ENCODE results near the gene SYNE3. TPM values are rescaled to one million over a fixed set of nuclear protein-coding genes. Genes with fewer than 3 reads are reported as not detected.

The SYNE3 gene
- total and polyA plus RNA-seq, 9 of the 15 experiments (the other 6 are each of a cell fraction or from before 2014, with no cell fraction given) = 0.04 to 3.1 (median 0.55) TPM

DNA sequence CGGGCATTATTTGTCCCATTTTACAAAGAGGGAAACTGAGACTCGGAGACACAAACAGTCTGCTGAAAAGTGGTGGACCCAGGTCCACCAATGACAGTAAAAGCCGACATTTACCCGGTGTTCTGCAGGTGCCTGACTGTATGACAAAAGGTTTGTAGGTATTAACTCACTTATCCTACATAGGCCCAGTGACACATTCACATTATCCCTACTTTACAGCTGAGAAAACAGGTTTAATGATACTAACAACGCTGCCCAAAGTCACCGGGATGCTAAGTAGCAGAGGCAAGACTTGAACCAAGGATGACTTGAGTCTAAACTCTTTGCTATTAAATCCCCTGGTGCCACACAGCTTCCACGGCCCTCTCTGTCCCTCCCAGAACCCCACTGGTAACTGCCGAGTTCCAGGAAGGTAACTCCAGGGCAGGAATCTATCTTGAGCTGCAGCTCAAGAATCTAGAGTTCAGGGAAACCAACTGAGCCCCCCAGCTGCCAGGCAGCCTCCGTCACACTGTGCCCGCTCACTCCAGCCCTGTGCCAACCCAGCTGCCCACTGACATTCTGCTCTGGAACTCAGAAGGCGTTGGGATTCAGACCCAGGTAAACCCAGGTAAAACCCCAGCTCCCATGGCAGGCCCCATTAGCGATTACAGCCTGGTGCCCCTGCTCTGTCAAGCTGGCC is 33.7 kb downstream of the SYNE3 start:
- Histone ChIP-seq H3K9me3 (replicated peaks; ENCODE audit: control insufficient read depth, insufficient read depth, low read depth, low read length) (no peaks in the 10 kb centered on the region), H2AFZ (ENCODE audit: low read depth, low read length) (no peak overlapping the region), H3K9me1 (ENCODE audit: control insufficient read depth, insufficient read depth, low read length) (no peaks in the 10 kb centered on the region), H3K27ac (ENCODE audit: extremely low read depth, low read depth, low read length) (no peak overlapping the region), H4K20me1 (replicated peaks; ENCODE audit: control insufficient read depth, insufficient read depth, low read length) (peaks cover 6% of the 10 kb centered on the region; the same call in 1 of the 2 replicates), H3K79me2 (ENCODE audit: control insufficient read depth, insufficient read depth, low read length) (no peaks in the 10 kb centered on the region), H3K36me3 (ENCODE audit: control insufficient read depth, insufficient read depth, low read length) (no peaks in the 10 kb centered on the region), H3K4me2 (ENCODE audit: insufficient read depth, low read length) (no peak overlapping the region), H3K9ac (ENCODE audit: insufficient read depth in 1 of 2, low read depth in 2 of 2, low read length in 2 of 2) (no peak overlapping the region), H3K4me1 (replicated peaks in 1 of 2; ENCODE audit: control insufficient read depth in 2 of 2, insufficient read depth in 2 of 2, low read length in 2 of 2) (peaks cover 0 to 4% of the 10 kb centered on the region in 2 experiments; a peak in 2 of 5 replicates), H3K27me3 (ENCODE audit: control insufficient read depth in 2 of 2, insufficient read depth in 2 of 2, low read length in 2 of 2) (peaks cover 0 to 20% of the 10 kb centered on the region in 2 experiments; a peak in 3 of 5 replicates), H3K4me3 (no peak overlapping the region)
- in situ Hi-C loops (cut with MboI) (no loop called here), intact Hi-C loops (cut with micrococcal nuclease) (no loop called here)
- FAIRE-seq (no peak), DNase-seq (ENCODE audit: extremely low read depth in 1 of 4, low spot score in 3 of 4) (no peak), ATAC-seq (no peak)
- CTCF ChIA-PET (ENCODE audit: low intra/inter-chr PET ratio) = no interaction called here
- WGBS (ENCODE audit: insufficient coverage, low coverage, missing lambda C conversion rate) = 15% methylated on average over 12 of the region's 12 CpGs
- POLR2A ChIA-PET = no interaction called here
- no TSS peak for BruUV-seq (replicated peaks)
- TF ChIP-seq CUX1 (CRISPR knock-in tag; IDR thresholded peaks at IDR 0.05) (no peak), FOS (IDR thresholded peaks at IDR 0.05; ENCODE audit: extremely low read depth, insufficient read length) (no peak), ILF3 (IDR thresholded peaks at IDR 0.05; ENCODE audit: borderline replicate concordance) (no peak), NCOA1 (IDR thresholded peaks at IDR 0.05; ENCODE audit: low read depth) (no peak), TCF7 (IDR thresholded peaks at IDR 0.05; ENCODE audit: borderline replicate concordance) (no peak), ZNF444 (CRISPR knock-in tag; IDR thresholded peaks at IDR 0.05) (no peak)
- TF ChIP-seq, protein P1, sequence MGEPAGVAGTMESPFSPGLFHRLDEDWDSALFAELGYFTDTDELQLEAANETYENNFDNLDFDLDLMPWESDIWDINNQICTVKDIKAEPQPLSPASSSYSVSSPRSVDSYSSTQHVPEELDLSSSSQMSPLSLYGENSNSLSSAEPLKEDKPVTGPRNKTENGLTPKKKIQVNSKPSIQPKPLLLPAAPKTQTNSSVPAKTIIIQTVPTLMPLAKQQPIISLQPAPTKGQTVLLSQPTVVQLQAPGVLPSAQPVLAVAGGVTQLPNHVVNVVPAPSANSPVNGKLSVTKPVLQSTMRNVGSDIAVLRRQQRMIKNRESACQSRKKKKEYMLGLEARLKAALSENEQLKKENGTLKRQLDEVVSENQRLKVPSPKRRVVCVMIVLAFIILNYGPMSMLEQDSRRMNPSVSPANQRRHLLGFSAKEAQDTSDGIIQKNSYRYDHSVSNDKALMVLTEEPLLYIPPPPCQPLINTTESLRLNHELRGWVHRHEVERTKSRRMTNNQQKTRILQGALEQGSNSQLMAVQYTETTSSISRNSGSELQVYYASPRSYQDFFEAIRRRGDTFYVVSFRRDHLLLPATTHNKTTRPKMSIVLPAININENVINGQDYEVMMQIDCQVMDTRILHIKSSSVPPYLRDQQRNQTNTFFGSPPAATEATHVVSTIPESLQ (CRISPR knock-in tag; IDR thresholded peaks at IDR 0.05) = no peak
